Measurements from ENCODE around the gene ARL3.
"Not testable (repeated sequence)": the region's sequence is repeated elsewhere in the genome, so short reads cannot be mapped to it uniquely, and the experiment has no call there.

Gene ARL3

GRCh38 chr10:102701796-102702195, 12.4 kb downstream of the ARL3 start:
- no peak for DNase-seq

GRCh38 chr10:102701272-102701671, 12.9 kb downstream of the ARL3 start:
- DNase-seq: no peak

GRCh38 chr10:102698894-102699293, 15.3 kb downstream of the ARL3 start:
- no peak for DNase-seq

- no peak for DNase-seq
These were observed 17.5 kb downstream of the ARL3 start for GRCh38 chr10:102696736-102697135.

GRCh38 chr10:102695401-102695800, 18.8 kb downstream of the ARL3 start:
- DNase-seq: not testable (repeated sequence)

- DNase-seq: no peak
These were observed 22.7 kb downstream of the ARL3 start for GRCh38 chr10:102691285-102692066.

- DNase-seq: no peak
These were observed 30.5 kb downstream of the ARL3 start for GRCh38 chr10:102683736-102684135.

- DNase-seq: no peak
These were observed 31.2 kb downstream of the ARL3 start for GRCh38 chr10:102682981-102683380.

GRCh38 chr10:102682416-102682815, 31.8 kb downstream of the ARL3 start:
- DNase-seq: no peak

GRCh38 chr10:102681696-102682095, 32.5 kb downstream of the ARL3 start:
- DNase-seq: no peak

GRCh38 chr10:102679596-102679995, 34.6 kb downstream of the ARL3 start:
- no peak for DNase-seq

- DNase-seq: no peak
These were observed 35.3 kb downstream of the ARL3 start for GRCh38 chr10:102678842-102679289.

- no peak for DNase-seq
These were observed 36.2 kb downstream of the ARL3 start for GRCh38 chr10:102678068-102678400.

- DNase-seq: no peak
These were observed 36.7 kb downstream of the ARL3 start for GRCh38 chr10:102677331-102678067.

- DNase-seq: no peak
These were observed 37.5 kb downstream of the ARL3 start for GRCh38 chr10:102676534-102677315.

- DNase-seq: no peak
These were observed 38.3 kb downstream of the ARL3 start for GRCh38 chr10:102675666-102676533.

GRCh38 chr10:102675011-102675665, 39.1 kb downstream of the ARL3 start:
- DNase-seq: no peak

- DNase-seq: no peak
These were observed 39.6 kb downstream of the ARL3 start for GRCh38 chr10:102674566-102674965.

GRCh38 chr10:102673819-102674511, 40.2 kb downstream of the ARL3 start:
- DNase-seq: no peak

- DNase-seq: no peak
These were observed 40.9 kb downstream of the ARL3 start for GRCh38 chr10:102673236-102673818.

GRCh38 chr10:102670871-102671434, 43.2 kb downstream of the ARL3 start:
- DNase-seq: no peak
